ENCODE data around the gene PFDN6.
A peak's percentile ranks its signal among the peaks of the same experiment; 100 is the strongest.

Gene PFDN6

GRCh38 chr6:33305052-33305451 lies 15.7 kb downstream of the PFDN6 start:
- H3K4me3 ChIP-seq (ENCODE audit: low read depth, low read length): no peak overlapping the region
- TF ChIP-seq CTCF (IDR thresholded peaks at IDR 0.05; ENCODE audit: control insufficient read depth, extremely low read depth, insufficient read depth): no peak
- DNase-seq (ENCODE audit: low read depth): no peak

- no peak for DNase-seq (ENCODE audit: low read depth)
- no peak for TF ChIP-seq CTCF (IDR thresholded peaks at IDR 0.05; ENCODE audit: control insufficient read depth, extremely low read depth, insufficient read depth)
- no peak overlapping the region for H3K4me3 ChIP-seq (ENCODE audit: low read depth, low read length)
These were observed 17.0 kb downstream of the PFDN6 start for GRCh38 chr6:33306356-33306755.

GRCh38 chr6:33312361-33313104 lies 23.1 kb downstream of the PFDN6 start:
- TF ChIP-seq CTCF (IDR thresholded peaks at IDR 0.05; ENCODE audit: control insufficient read depth, extremely low read depth, insufficient read depth): no peak
- H3K4me3 ChIP-seq (ENCODE audit: low read depth, low read length): peak overlapping the region; percentile 76
- peak; percentile 66 for DNase-seq (ENCODE audit: low read depth)

- TF ChIP-seq CTCF (IDR thresholded peaks at IDR 0.05; ENCODE audit: control insufficient read depth, extremely low read depth, insufficient read depth): no peak
- no peak for DNase-seq (ENCODE audit: low read depth)
These were observed 23.8 kb downstream of the PFDN6 start for GRCh38 chr6:33313105-33313708.

GRCh38 chr6:33313709-33314514 lies 24.5 kb downstream of the PFDN6 start, which contains the start of gene TAPBP:
TAPBP (minus strand) TSS chr6:33314078; CDS start chr6:33314041, 37 bp downstream.
- no peak for TF ChIP-seq CTCF (IDR thresholded peaks at IDR 0.05; ENCODE audit: control insufficient read depth, extremely low read depth, insufficient read depth)
- peak within 1 kb of the TSS; percentile 76 for H3K4me3 ChIP-seq (ENCODE audit: low read depth, low read length)
- no peak for DNase-seq (ENCODE audit: low read depth)

More at GRCh38 chr6:33313105-33313708, 23.8 kb downstream of the PFDN6 start:
- peak overlapping the region; percentile 76 for H3K4me3 ChIP-seq (ENCODE audit: low read depth, low read length)

- H3K4me3 ChIP-seq (ENCODE audit: low read depth, low read length): peak overlapping the region; percentile 76
- TF ChIP-seq CTCF (IDR thresholded peaks at IDR 0.05; ENCODE audit: control insufficient read depth, extremely low read depth, insufficient read depth): no peak
- no peak for DNase-seq (ENCODE audit: low read depth)
These were observed 25.1 kb downstream of the PFDN6 start for GRCh38 chr6:33314515-33314942.
